Measurements from ENCODE around the gene GRIK3.

The GRIK3 gene

DNA sequence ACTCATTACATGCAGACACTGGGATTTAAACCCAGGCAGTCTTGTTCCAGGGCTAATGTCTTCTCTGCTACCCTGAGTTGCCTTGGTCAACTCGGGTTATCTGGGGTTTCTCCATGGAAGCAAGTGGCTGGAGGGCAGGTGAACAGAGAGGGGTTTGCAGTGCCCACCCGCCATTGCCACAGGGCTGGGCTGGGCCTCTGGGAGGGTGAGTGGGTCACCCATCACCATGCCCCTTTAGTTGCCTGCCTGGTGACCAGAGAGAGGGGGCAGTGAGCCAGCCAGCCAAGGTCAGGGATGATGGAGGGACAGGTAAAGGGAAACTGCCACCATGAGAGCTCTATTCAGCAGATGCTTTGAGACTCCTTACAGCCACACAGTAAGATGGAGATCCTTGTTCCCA is 53.2 kb downstream of the GRIK3 start:
- DNase-seq (ENCODE audit: low read depth), result no peak

DNA sequence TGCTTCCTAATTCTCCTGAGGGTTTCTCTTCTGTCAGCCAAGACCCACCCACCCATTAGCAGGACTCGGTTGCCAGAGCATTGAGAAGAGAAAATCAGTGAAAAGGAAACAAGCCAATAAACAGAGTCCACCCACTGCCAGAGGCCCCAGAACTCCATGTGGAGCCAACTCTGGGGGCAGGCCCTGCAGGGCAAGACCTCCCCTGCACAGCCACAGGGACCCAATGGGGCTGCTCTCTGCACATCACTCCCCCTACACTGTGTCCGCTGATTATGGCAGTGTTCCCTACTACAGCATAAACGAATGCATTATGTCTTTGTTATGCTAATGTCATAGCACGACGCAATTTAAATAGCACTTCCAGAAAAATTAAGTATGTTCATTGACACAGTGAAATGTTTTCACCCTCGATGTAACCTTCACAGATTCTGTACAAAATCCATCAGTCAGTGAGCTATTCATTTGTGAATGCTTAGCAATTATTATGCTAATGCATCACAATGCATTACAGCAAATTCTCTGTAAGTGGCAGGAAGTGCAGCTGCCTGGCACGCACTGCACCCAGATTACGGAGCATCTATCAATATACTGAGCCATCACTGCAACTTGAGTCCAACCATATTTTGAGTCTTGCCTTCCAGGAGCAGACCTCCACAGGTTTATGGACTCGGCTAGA is 56.4 kb downstream of the GRIK3 start:
- DNase-seq (ENCODE audit: low read depth), result no peak

DNA sequence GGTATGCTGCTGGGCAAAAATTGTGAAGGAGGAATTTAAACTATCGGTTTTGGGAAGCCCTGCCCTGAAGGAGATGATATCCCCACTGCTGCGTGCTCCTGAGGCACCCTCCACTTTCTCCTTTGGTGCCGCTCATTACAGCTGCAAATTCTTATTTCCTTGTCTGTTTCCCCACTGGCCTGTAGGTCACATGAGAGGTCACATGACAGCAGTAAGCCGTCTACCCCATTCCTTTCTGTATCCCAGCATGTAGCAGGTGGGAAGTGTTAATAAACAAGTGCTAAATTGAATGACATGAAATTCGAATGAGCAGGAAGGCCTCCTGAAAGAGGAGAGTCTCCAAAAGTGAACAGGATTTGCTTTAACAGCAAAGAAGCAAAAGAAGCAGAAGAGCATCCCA is 58.7 kb downstream of the GRIK3 start:
- no peak for DNase-seq (ENCODE audit: low read depth)

DNA sequence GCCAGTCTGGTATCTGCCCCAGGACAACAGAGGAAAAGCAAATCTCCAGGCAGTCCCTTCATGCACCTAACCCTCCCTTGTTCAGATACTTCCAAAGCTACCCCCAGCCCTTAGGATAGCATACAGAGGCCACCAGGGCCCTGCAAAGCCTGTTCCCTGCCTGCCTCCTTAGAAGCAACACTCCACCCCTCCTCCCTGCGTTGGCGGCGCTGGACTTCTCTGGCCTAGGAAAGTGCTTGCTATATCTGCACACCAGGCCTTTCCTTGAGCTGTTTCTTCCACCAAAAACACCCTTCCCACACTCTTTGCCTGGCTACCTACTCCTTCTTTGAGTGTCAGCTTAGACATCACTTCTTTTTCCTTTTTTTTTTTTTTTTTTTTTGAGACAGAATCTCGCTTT is 61.3 kb downstream of the GRIK3 start:
- DNase-seq (ENCODE audit: low read depth), result no peak

DNA sequence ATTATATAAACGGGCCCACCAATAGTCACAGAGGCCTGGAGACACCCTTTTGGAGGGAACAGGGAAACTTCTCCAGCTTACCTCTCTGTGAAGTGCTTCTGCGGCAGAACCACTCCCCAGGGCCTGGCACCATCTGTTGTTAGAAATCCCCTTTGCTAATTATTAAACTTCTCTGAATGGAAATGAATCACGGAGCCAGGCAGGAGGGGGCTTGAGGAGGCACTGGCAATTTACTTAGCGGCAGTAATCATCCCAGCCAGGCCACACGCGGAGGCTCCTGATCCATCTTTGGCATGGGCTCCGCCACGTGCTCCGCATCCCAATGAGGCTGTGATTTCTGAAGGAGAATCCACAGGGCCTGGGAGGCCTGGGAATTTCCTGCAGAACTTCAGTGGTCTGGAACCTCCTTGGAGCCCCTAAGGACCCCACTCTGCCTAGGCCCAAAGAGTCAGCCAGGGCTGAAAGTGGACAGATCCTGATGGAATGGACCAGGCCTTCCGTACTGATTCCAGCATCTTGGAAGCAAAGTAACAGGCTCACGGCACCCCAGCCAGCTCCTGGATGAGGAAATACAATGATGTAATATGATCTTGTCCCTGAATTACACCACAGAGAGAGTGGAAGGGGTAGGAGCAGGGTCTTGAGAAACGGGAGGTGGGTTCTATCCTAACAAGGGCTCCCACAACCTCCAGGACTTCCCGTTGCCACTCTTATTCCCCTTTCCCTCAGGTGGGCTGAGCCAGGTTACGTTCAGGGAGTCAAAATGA is 62.3 kb downstream of the GRIK3 start:
- no peak for DNase-seq (ENCODE audit: low read depth)

DNA sequence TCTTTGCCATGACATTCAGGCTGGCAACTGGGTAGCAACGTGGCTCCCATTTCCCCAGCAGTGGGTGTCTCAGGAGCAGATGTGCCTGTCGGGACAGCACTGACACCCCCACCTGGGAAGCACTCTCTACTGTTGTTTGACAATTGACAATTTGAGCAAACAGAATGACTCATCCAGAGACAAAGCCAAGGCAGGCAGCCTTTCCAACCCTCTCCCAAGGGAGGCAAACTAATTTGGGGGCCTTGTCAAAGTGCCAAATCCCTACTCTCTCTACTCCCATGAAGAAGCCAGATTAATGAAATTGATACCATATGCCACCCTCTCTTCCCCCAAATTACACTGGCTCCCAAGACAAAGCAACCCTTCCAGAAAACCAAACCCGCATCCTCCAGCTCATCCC is 65.6 kb downstream of the GRIK3 start:
- DNase-seq (ENCODE audit: low read depth), result no peak

DNA sequence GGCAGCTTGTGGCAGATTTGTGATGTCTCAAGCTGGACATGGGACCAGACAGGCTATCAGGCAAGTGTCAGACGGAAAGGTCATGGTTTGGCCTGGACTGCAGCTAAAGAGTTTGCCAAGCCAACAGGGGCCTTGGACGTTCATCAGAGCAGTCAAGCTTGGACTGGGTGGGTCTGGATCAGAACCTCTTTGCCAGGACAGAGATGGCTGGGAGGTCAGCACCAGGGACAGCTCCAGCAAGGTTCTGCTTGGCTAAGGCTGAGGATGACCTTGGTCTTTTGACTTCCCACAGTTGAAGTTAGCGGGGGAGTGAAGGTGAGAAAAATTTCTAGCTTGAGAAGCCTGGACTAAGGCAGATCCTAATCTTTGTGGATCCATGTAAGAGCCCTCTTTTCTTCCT is 68.1 kb downstream of the GRIK3 start:
- no peak for DNase-seq (ENCODE audit: low read depth)

DNA sequence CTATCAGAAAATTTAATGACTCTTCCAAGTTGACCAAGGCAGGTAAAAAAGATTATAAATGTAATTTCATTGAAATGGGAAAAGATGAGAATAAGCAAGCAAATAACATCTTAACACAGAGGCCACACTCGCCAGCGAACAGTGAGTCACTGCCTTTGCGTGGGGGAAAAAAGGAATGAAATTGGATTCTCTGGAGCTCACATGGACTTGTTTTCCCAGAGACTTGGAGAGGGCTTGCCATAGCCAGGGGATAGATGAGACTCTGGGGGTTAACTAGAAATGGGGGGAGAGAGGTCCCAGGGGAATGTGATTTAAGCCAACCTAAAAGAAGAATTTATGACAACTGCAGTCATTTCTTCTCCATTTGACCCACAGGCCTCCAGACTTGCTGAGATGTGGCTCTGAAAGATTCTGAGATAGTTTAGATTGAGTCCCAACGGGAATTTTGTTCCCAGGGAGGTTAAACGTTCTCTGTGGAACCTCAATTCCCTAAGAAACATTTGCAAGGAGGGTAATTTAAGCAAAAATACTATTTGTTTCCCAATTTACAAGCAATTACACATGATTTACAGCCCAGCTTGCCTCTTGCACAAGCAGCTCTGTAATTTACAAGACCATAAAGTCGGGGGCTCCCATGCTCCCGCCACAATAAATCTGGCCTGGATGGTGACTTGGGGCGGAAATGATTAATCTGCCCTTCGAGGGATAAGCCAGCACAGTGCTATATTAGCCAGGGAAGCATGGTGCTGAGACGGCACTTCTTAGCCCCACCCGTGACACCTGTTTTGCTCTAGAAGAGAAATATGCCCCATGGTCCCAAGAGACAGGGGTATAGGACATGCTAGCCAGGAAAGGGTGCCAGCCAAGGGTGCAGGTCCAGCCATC is 68.8 kb downstream of the GRIK3 start:
- DNase-seq (ENCODE audit: low read depth), result no peak

DNA sequence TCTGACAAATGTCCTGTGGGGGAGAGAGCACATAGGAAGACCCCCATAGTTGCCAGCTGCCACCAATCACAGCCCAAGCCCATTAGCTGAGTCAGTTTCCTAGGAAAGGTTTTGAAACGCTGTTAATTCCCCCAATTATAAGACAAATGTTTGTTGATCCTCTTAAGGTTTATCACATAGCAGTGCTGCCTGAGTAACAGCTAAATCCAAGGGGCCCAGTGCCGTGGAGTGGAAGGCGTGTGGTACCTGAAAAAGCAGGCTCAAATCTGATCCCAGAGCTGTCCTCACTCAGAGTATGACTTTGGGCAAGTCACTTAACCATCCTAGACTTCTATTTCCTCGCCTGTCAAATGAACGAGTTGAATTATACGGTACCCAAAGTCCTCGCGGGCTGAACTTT is 69.5 kb downstream of the GRIK3 start:
- DNase-seq (ENCODE audit: low read depth), result no peak

DNA sequence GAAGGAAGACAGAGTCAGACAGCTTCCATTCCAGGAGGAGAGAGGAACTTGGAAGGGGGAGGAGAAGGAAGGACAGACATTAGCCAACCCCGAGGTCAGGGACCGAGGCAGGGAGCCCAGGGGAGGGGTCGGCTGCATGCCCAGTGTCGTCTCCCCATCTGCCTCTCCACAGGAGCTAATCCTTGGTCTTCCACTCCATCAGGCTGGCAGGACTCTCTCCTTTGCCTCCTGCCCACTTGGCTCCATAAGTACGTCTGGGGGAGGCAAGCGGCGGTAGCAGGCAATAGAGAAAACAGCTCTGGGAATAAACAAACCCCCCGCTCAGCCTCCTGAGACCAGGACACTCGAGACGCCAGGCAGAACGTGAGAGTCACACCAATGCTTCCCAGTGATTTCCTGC is 71.3 kb downstream of the GRIK3 start:
- no peak for DNase-seq (ENCODE audit: low read depth)

DNA sequence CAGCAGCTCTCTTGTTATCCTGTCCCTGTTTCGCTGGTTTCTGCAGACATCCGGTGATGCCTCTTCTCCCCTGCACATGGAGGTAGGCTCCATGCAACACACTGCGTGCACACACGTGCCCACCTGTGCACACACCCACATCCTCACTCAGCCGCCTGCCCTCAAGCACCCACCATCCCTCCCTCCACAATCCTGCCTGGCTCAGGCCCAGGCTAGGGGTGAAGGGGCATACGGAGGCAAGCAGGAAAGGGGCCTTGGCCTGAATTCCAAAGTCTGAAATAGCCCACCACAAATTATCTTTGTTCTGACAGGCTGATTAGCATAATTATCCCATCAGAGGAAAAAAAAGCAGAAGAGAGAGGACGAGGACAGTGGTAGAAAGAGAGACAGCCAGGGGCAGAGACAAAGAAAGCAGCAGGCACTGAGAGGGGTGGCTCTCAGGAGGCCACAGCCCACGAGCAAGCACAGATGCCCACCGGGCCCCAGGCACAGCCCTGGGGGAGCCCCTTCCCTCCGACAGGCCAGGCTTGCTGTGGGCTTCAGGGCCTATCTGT is 73.2 kb downstream of the GRIK3 start:
- no peak for DNase-seq (ENCODE audit: low read depth)

DNA sequence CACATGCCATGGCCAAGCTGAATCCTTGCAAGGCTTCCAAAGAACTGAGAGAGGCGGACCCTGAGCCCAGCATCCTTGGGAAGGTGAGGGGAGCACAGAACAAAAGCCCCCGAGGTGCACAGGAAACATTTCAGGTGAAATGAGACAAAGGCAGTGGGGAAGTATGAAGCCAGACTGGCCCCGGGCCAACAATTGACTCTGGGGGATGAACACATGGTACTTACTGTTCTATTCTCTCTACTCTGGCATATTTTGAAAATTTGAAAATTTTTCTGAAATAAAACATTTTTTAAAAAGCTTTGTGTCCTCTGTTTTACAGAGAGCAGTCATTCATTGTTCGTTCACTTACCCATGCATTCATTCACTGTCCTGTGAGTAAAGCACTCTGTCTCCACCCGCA is 77.7 kb downstream of the GRIK3 start:
- no peak for DNase-seq (ENCODE audit: low read depth)

DNA sequence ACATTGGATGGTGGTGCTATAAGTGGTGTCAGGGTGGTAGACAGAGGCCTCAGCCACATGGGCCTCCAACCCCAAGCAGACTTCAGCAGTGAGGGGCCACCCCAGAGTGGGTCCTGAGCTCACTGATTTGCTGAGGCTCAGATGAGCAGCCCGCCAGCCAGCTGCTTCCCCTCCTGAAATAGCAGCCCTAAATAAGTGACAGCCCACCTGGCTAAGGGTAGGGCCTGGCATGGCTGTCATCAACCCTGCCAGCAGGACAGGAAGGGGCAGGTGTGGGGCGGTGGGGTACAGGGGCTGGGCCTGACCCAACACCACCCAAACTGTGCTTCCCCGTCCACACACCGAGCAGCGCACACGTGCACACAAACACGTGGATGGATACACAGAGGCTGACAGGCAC is 79.3 kb downstream of the GRIK3 start:
- DNase-seq (ENCODE audit: low read depth), result no peak

DNA sequence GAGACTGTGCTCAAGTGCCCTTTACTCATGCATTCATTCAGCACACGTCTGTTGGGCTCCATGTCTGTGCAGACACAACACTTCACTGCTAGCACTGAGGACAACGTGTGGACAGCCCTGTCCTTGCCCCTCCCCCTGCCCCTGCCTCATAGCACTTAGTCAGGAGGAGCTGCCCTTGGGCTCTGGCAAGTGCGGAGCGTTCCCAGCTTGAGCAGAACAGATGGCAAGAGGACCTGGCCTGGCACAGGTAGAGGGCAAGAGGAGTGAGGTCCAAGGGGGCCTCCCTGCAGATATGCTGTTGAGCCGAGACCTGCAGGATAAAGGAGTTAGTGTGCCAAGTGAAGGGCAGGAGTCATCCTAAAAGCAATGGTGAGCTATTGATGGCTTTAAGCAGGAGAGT is 81.3 kb downstream of the GRIK3 start:
- no peak for DNase-seq (ENCODE audit: low read depth)

DNA sequence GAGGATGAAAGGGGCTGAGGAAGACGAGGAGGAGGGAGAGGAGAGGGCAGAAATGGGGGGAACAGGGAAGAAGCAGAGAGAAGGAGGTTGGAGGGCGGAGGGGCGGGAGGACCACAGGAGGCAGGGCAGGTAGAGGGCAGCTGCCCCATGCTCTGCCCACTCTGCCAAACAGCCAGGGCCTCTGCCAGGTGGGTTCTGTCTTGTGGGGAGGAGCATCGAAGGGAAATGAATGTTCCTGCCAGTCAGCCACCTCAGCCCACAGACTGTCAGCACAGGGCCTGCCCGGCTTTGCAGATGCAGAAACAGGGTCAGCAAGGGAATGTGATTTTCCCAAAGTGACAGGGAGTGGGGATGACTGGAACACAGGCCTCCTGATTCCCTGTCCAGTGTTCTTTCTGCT is 82.6 kb downstream of the GRIK3 start:
- no peak for DNase-seq (ENCODE audit: low read depth)

DNA sequence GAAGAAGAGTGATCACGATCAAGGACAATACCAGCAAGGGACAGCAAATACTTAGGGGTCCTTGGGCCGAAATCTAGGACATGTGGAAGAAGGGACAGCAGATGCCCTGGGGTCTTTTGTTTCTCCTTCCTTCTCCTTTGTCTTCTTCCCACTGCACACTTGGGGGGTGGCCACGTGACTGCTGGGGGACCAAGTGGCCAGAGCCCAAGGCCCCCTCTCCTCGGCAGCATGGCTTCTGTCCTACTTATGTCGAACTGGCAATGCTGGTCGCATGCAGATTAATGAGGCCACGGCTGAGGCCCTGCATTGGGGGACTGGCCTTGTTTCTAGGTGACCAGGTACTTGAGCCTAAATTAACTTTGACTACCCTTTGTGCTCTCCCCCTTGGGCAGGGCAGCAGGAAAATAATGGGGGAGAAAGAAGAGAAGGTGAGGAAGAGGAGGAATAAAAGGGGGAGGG is 83.0 kb downstream of the GRIK3 start:
- DNase-seq (ENCODE audit: low read depth), result no peak

DNA sequence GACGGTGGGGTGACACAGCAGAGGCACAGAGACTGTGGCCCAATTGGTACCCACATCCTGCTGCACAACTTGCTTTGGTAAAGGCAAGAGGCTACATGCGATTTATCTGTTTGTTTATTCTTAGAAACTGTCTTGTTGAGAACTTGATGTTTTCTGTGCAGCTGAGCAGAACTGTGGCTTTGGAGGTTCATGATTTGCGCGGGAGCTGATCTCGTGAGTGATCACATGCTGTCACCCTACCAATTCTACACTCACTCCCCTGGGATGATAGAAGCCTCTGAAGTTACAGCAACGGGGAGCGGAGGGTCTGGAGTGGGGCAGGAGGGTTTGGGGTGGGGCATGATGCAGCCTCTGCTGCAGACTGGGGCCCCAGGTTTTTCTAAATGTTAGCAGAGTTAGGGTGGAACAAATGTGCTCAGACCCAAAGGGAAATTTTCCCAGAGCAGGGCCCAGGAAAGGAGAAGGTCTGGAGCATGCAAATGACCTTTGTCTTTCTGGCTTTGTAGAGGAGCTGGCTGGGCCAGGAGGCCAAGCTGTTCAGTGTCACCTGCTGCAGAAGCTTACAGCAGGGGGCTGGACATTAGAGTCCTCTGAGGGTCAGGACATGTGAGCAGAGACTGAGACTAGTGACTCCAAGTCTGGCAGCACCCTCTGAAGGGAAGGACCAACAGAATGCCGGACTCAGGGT is 83.6 kb downstream of the GRIK3 start:
- DNase-seq (ENCODE audit: low read depth), result no peak

DNA sequence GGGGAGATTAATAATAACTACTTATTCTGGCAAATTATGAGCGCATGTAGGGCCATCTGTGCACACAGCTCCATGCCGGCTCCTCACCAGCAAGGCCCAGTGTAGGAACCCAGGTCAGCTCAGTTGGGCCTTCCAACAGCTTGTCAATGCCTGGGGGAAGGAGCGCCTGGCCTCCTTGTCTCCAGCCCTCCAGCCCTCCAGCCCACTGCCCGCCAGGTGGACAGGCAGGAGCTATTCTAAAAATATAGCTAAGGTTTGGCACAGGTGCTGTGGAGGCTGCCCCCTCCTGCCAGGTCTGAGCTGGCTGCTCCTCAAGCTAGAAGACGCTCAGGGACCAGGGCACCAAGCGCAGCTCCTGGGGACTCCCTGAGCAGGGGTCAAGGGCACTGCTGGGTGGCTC is 85.7 kb downstream of the GRIK3 start:
- DNase-seq (ENCODE audit: low read depth), result no peak

DNA sequence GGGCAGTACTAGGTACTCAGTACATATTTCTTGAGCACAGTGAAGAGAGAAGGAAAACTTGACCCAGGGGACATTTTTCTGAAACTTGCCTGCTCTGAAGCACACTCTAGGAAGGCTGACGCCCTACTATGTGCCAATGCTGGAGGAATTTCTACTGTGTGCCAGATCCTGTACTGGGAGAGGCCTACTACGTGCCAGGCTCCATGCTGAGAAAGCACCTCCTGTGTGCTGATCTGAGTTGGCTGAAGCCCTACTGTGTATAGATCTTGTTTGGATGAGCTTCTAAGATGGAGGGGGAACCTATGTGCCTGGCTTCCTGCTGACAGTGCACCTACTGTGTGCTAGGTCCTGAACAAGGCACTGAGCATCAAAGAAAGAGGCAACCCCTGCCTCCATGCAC is 86.2 kb downstream of the GRIK3 start:
- no peak for DNase-seq (ENCODE audit: low read depth)

DNA sequence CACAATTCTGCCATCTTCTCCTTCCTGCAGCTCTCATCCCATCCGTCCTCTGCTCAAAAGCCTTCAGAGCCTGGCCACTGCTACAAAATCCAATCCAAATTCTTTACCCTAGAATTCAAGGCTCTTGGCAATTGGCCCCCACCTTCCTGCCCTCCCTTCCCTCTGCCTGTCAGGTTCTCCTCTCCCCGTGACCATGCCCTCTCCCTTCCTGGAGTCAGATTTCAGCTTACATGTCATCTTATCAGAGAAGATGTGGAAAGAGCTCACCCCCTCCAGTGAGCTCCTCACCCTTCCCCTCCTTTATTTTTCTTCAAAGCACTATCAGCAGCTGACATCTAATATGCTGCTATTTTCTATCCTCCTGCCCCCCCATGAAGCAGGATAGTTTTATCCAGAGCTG is 86.9 kb downstream of the GRIK3 start:
- DNase-seq (ENCODE audit: low read depth), result no peak

DNA sequence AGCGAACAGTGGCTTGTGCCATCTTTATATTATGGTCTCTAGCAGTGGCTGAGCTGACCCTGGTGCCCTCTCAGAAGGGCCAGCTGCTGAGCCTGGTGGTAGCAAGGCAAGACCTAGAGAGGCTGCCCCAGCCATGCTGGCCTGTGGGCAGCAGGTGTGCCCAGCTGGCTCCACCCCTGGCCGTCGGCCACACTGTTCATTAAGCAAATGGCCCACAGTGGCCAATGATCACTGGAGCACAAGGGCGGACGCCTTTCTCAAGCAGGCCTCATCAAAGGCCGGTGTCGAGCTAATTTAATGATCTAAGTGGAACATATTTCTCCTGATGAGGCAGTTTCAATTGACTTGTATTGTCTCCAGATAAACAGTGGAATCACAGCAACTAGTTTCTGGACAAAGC is 89.4 kb downstream of the GRIK3 start:
- no peak for DNase-seq (ENCODE audit: low read depth)

DNA sequence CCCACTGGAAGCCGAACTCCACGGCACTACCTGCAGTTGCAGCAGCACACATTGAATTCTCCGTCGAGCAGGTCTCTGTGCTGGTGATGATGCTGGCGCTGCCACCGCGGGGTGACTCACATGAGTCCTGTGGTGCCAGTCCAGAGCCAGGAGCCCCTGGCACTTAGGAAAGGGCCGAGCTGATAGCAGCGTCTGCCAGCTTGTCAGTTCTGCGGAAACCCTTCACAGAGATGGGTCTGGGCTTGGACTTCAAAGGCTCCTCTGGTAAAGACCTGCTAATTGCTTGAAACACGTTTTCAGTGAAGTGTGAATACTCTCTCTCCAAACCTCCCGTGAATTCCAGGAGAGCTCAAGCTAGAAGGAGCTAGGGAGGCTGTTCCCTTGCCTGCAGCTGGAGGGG is 92.2 kb downstream of the GRIK3 start:
- DNase-seq (ENCODE audit: low read depth), result no peak
